ENCODE results near the gene MRPL55. TPM values are rescaled to one million over a fixed set of nuclear protein-coding genes. Genes with fewer than 3 reads are reported as not detected.

Gene MRPL55
- total and polyA plus RNA-seq, 2 experiments from 2014 or later = 92.4 to 172 TPM

GRCh38 chr1:228077565-228078330 is 31.4 kb downstream of the MRPL55 start:
- H3K36me3 ChIP-seq (ENCODE audit: insufficient read depth) = no peaks in the 10 kb centered on the region
- Mint-ChIP-seq H3K4me1 (peaks cover 11% of the 10 kb centered on the region), H3K4me3 (no peak overlapping the region), H3K27ac (no peak overlapping the region), H3K36me3 (ENCODE audit: low read depth) (no peaks in the 10 kb centered on the region), H3K9me3 (no peaks in the 10 kb centered on the region), H3K27me3 (ENCODE audit: insufficient read depth, low read depth, poor library complexity) (peaks cover 64% of the 10 kb centered on the region)
- no peaks in the 10 kb centered on the region for H3K79me2 ChIP-seq (replicated peaks; ENCODE audit: insufficient read depth)
- H3K4me1 ChIP-seq (ENCODE audit: insufficient read depth) = peaks cover 12% of the 10 kb centered on the region
- ATAC-seq (no peak), DNase-seq (ENCODE audit: low spot score) (no peak)
- TF ChIP-seq ZNF114 (CRISPR knock-in tag; IDR thresholded peaks at IDR 0.05) (no peak), REST (IDR thresholded peaks at IDR 0.05; ENCODE audit: unreplicated experiment) (no peak), CTCF (conservative IDR thresholded peaks at IDR 0.05; ENCODE audit: low read depth in 2 of 2) (no peak), POLR2AphosphoS5 (IDR thresholded peaks at IDR 0.05; ENCODE audit: low read depth) (no peak), ZNF331 (CRISPR knock-in tag; IDR thresholded peaks at IDR 0.05; ENCODE audit: low read depth) (no peak), JUNB (IDR thresholded peaks at IDR 0.05; ENCODE audit: unreplicated experiment) (no peak), STAT1 (IDR thresholded peaks at IDR 0.05; ENCODE audit: unreplicated experiment) (no peak), EZH2 (IDR thresholded peaks at IDR 0.05; ENCODE audit: low read depth, unreplicated experiment) (no peak), NANOG (IDR thresholded peaks at IDR 0.05; ENCODE audit: borderline replicate concordance) (no peak), EZH2phosphoT487 (IDR thresholded peaks at IDR 0.05; ENCODE audit: unreplicated experiment) (no peak), CREB1 (CRISPR knock-in tag; IDR thresholded peaks at IDR 0.05; ENCODE audit: low read depth) (no peak)
- TF ChIP-seq, protein P1, sequence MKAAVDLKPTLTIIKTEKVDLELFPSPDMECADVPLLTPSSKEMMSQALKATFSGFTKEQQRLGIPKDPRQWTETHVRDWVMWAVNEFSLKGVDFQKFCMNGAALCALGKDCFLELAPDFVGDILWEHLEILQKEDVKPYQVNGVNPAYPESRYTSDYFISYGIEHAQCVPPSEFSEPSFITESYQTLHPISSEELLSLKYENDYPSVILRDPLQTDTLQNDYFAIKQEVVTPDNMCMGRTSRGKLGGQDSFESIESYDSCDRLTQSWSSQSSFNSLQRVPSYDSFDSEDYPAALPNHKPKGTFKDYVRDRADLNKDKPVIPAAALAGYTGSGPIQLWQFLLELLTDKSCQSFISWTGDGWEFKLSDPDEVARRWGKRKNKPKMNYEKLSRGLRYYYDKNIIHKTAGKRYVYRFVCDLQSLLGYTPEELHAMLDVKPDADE (IDR thresholded peaks at IDR 0.05) = no peak
- TF ChIP-seq, protein P2, sequence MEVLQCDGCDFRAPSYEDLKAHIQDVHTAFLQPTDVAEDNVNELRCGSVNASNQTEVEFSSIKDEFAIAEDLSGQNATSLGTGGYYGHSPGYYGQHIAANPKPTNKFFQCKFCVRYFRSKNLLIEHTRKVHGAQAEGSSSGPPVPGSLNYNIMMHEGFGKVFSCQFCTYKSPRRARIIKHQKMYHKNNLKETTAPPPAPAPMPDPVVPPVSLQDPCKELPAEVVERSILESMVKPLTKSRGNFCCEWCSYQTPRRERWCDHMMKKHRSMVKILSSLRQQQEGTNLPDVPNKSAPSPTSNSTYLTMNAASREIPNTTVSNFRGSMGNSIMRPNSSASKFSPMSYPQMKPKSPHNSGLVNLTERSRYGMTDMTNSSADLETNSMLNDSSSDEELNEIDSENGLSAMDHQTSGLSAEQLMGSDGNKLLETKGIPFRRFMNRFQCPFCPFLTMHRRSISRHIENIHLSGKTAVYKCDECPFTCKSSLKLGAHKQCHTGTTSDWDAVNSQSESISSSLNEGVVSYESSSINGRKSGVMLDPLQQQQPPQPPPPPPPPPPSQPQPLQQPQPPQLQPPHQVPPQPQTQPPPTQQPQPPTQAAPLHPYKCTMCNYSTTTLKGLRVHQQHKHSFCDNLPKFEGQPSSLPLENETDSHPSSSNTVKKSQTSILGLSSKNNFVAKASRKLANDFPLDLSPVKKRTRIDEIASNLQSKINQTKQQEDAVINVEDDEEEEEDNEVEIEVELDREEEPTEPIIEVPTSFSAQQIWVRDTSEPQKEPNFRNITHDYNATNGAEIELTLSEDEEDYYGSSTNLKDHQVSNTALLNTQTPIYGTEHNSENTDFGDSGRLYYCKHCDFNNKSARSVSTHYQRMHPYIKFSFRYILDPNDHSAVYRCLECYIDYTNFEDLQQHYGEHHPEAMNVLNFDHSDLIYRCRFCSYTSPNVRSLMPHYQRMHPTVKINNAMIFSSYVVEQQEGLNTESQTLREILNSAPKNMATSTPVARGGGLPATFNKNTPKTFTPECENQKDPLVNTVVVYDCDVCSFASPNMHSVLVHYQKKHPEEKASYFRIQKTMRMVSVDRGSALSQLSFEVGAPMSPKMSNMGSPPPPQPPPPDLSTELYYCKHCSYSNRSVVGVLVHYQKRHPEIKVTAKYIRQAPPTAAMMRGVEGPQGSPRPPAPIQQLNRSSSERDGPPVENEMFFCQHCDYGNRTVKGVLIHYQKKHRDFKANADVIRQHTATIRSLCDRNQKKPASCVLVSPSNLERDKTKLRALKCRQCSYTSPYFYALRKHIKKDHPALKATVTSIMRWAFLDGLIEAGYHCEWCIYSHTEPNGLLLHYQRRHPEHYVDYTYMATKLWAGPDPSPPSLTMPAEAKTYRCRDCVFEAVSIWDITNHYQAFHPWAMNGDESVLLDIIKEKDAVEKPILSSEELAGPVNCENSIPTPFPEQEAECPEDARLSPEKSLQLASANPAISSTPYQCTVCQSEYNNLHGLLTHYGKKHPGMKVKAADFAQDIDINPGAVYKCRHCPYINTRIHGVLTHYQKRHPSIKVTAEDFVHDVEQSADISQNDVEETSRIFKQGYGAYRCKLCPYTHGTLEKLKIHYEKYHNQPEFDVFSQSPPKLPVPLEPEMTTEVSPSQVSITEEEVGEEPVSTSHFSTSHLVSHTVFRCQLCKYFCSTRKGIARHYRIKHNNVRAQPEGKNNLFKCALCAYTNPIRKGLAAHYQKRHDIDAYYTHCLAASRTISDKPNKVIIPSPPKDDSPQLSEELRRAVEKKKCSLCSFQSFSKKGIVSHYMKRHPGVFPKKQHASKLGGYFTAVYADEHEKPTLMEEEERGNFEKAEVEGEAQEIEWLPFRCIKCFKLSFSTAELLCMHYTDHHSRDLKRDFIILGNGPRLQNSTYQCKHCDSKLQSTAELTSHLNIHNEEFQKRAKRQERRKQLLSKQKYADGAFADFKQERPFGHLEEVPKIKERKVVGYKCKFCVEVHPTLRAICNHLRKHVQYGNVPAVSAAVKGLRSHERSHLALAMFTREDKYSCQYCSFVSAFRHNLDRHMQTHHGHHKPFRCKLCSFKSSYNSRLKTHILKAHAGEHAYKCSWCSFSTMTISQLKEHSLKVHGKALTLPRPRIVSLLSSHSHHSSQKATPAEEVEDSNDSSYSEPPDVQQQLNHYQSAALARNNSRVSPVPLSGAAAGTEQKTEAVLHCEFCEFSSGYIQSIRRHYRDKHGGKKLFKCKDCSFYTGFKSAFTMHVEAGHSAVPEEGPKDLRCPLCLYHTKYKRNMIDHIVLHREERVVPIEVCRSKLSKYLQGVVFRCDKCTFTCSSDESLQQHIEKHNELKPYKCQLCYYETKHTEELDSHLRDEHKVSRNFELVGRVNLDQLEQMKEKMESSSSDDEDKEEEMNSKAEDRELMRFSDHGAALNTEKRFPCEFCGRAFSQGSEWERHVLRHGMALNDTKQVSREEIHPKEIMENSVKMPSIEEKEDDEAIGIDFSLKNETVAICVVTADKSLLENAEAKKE (CRISPR knock-in tag; IDR thresholded peaks at IDR 0.05) = no peak
- no peak overlapping the region for H3K4me2 ChIP-seq
- H4K20me1 ChIP-seq (replicated peaks; ENCODE audit: insufficient read depth) = no peaks in the 10 kb centered on the region; the same call in 1 of the 2 replicates
- H3K9me2 ChIP-seq (ENCODE audit: insufficient read depth) = no peaks in the 10 kb centered on the region
- no peak overlapping the region for H3K27ac ChIP-seq (ENCODE audit: low read depth)
- peaks cover 91% of the 10 kb centered on the region for H3K27me3 ChIP-seq (ENCODE audit: insufficient read depth)
- no peak overlapping the region for H3K4me3 ChIP-seq
- no peaks in the 10 kb centered on the region for H3F3A ChIP-seq (replicated peaks; ENCODE audit: low read depth)
- H2AFZ ChIP-seq = no peak overlapping the region

Data from GM23338 (cell line).